Thyroid gland (tissue), 4 donors: ENCODE data around the gene TOMM40.

Experiments
- POLR2A ChIP-seq, 2 donors: fragments of 450-650 bp; IDR thresholded peaks; one replicate each; pipeline ENCODE4 v1.6.1; 2017; ENCODE audit warnings: antibody characterized with exemption in 2 of 2, mild to moderate bottlenecking in 2 of 2, moderate library complexity in 1 of 2
- TF ChIP-seq, protein P1 (sequence below), 6 experiments: fragments of 200-600 bp in 3 of 6; fragments of 450-650 bp in 3 of 6; sonication (generic) in 3 of 6; IDR thresholded peaks; one replicate each; pipeline ENCODE4 v1.5.1; 2016 to 2019; ENCODE audit warnings: antibody characterized with exemption in 6 of 6, mild to moderate bottlenecking in 2 of 6, inconsistent platforms in 1 of 6, moderate library complexity in 1 of 6

DNA sequence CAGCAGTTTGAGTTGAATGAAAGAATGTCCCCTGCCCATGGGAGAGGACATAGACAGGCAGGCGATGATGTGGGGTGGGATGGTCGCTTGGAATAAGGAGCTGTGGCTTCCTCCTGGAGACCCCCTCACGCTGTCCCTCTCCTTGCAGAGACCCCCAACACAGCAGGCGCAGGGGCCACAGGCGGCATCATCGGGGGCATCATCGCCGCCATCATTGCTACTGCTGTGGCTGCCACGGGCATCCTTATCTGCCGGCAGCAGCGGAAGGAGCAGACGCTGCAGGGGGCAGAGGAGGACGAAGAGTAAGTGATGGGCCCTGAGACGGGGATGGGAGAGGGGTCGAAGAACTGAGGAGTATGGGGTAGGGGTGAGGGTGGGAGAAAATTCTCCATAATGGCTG lies 9.0 kb upstream of the TOMM40 start:
- TF ChIP-seq POLR2A (IDR thresholded peaks at IDR 0.05), result no peak
- TF ChIP-seq, protein P1, sequence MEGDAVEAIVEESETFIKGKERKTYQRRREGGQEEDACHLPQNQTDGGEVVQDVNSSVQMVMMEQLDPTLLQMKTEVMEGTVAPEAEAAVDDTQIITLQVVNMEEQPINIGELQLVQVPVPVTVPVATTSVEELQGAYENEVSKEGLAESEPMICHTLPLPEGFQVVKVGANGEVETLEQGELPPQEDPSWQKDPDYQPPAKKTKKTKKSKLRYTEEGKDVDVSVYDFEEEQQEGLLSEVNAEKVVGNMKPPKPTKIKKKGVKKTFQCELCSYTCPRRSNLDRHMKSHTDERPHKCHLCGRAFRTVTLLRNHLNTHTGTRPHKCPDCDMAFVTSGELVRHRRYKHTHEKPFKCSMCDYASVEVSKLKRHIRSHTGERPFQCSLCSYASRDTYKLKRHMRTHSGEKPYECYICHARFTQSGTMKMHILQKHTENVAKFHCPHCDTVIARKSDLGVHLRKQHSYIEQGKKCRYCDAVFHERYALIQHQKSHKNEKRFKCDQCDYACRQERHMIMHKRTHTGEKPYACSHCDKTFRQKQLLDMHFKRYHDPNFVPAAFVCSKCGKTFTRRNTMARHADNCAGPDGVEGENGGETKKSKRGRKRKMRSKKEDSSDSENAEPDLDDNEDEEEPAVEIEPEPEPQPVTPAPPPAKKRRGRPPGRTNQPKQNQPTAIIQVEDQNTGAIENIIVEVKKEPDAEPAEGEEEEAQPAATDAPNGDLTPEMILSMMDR (IDR thresholded peaks at IDR 0.05), result no peak
